Cardiac muscle cell (in vitro differentiated cells and primary cell): ENCODE data around the gene CHD1L. TPM values are rescaled to one million over a fixed set of nuclear protein-coding genes. Genes with fewer than 3 reads are reported as not detected.

Experiments
- DNase-seq, 2 donors: peaks; one replicate each; pipeline versions ENCODE4 v3.0.0 to v3.0.0-alpha.2; 2010 to 2017; ENCODE audit warnings: low read depth in 1 of 2, low spot score in 1 of 2
- H3K27ac ChIP-seq: fragments of 200-600 bp; sonication (generic); 2 replicates; pipeline ENCODE4 v1.5.1; 2016
- H3K27me3 ChIP-seq: fragments of 200-600 bp; sonication (generic); 2 replicates; pipeline ENCODE4 v1.6.0; 2016; ENCODE audit warnings: control low read depth
- H3K36me3 ChIP-seq: fragments of 200-600 bp; sonication (generic); 2 replicates; pipeline ENCODE4 v1.5.1; 2016; ENCODE audit warnings: control low read depth
- H3K4me1 ChIP-seq: fragments of 200-600 bp; sonication (generic); 2 replicates; pipeline ENCODE4 v1.8.1; 2017; ENCODE audit warnings: low read depth, mild to moderate bottlenecking, mixed run types
- H3K4me3 ChIP-seq: fragments of 200-600 bp; sonication (generic); 2 replicates; pipeline ENCODE4 v1.5.1; 2016; ENCODE audit warnings: mild to moderate bottlenecking
- H3K9me3 ChIP-seq: fragments of 200-600 bp; sonication (generic); 2 replicates; pipeline ENCODE4 v1.5.1; 2017; ENCODE audit warnings: low read depth, mild to moderate bottlenecking, control low read depth
- polyA plus RNA-seq: library from polyadenylated mRNA; unstranded; fragments of >200 nt; fragmentation: Nextera tagmentation; extraction: Ambion mirVana; gene quantifications from 2 replicates; pipeline ENCODE4 v1.2.1, GENCODE V29; 2016
- total RNA-seq: library from RNA; depleted of rRNA; stranded (reverse); fragments of >200 nt; gene quantifications from 2 replicates; pipeline ENCODE4 v1.2.3, GENCODE V29; 2016
- TF ChIP-seq, protein P1 (sequence below): IDR thresholded peaks from 2 replicates; pipeline ENCODE4 v1.5.1; 2012; ENCODE audit warnings: low read depth, mild to moderate bottlenecking, low read length

Gene CHD1L
- total and polyA plus RNA-seq, 2 experiments from 2014 or later: 22.4 to 34.6 TPM

- H3K27ac ChIP-seq: no peak overlapping the region
- no peaks in the 10 kb centered on the region for H3K36me3 ChIP-seq
- no peak for DNase-seq
- no peaks in the 10 kb centered on the region for H3K27me3 ChIP-seq
- H3K4me1 ChIP-seq: peaks cover 11% of the 10 kb centered on the region
- no peak overlapping the region for H3K4me3 ChIP-seq
- TF ChIP-seq, protein P1, sequence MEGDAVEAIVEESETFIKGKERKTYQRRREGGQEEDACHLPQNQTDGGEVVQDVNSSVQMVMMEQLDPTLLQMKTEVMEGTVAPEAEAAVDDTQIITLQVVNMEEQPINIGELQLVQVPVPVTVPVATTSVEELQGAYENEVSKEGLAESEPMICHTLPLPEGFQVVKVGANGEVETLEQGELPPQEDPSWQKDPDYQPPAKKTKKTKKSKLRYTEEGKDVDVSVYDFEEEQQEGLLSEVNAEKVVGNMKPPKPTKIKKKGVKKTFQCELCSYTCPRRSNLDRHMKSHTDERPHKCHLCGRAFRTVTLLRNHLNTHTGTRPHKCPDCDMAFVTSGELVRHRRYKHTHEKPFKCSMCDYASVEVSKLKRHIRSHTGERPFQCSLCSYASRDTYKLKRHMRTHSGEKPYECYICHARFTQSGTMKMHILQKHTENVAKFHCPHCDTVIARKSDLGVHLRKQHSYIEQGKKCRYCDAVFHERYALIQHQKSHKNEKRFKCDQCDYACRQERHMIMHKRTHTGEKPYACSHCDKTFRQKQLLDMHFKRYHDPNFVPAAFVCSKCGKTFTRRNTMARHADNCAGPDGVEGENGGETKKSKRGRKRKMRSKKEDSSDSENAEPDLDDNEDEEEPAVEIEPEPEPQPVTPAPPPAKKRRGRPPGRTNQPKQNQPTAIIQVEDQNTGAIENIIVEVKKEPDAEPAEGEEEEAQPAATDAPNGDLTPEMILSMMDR: no peak
- H3K9me3 ChIP-seq: no peaks in the 10 kb centered on the region
Measured at GRCh38 chr1:147213271-147213670, 29.2 kb upstream of the CHD1L start.

- Histone ChIP-seq H3K4me1 (peaks cover 11% of the 10 kb centered on the region), H3K9me3 (no peaks in the 10 kb centered on the region), H3K36me3 (no peaks in the 10 kb centered on the region), H3K27me3 (no peaks in the 10 kb centered on the region), H3K27ac (no peak overlapping the region), H3K4me3 (no peak overlapping the region)
- TF ChIP-seq, protein P1: no peak
- no peak for DNase-seq
Measured at GRCh38 chr1:147214325-147214724, 28.2 kb upstream of the CHD1L start.

GRCh38 chr1:147214842-147215539, 27.5 kb upstream of the CHD1L start:
- Histone ChIP-seq H3K36me3 (no peaks in the 10 kb centered on the region), H3K4me1 (peaks cover 11% of the 10 kb centered on the region), H3K27ac (no peak overlapping the region), H3K9me3 (no peaks in the 10 kb centered on the region), H3K27me3 (no peaks in the 10 kb centered on the region), H3K4me3 (no peak overlapping the region)
- TF ChIP-seq, protein P1: no peak
- DNase-seq: peak in 1 of 2 donors; percentile 12

GRCh38 chr1:147215540-147215916, 27.0 kb upstream of the CHD1L start:
- no peak overlapping the region for H3K27ac ChIP-seq
- DNase-seq: no peak
- H3K36me3 ChIP-seq: no peaks in the 10 kb centered on the region
- no peaks in the 10 kb centered on the region for H3K9me3 ChIP-seq
- peaks cover 6% of the 10 kb centered on the region for H3K4me1 ChIP-seq
- H3K4me3 ChIP-seq: no peak overlapping the region
- TF ChIP-seq, protein P1: no peak
- no peaks in the 10 kb centered on the region for H3K27me3 ChIP-seq

GRCh38 chr1:147216124-147216523, 26.4 kb upstream of the CHD1L start:
- H3K4me1 ChIP-seq: peaks cover 5% of the 10 kb centered on the region
- TF ChIP-seq, protein P1: no peak
- H3K27ac ChIP-seq: no peak overlapping the region

More at GRCh38 chr1:147216124-147216523, 26.4 kb upstream of the CHD1L start:
- H3K36me3 ChIP-seq: no peaks in the 10 kb centered on the region
- H3K4me3 ChIP-seq: no peak overlapping the region
- no peaks in the 10 kb centered on the region for H3K27me3 ChIP-seq
- DNase-seq: no peak
- no peaks in the 10 kb centered on the region for H3K9me3 ChIP-seq
